Transverse colon (tissue), 3 donors: ENCODE data around the gene VPS11.
"Not testable (repeated sequence)": the region's sequence is repeated elsewhere in the genome, so short reads cannot be mapped to it uniquely, and the experiment has no call there.

Source experiments
- EP300 ChIP-seq: sonication (generic); formaldehyde crosslinking; IDR thresholded peaks from one replicate; pipeline ENCODE4 v1.6.1; 2017; ENCODE audit warnings: antibody characterized with exemption, low read depth
- POLR2A ChIP-seq: fragments of 450-650 bp; IDR thresholded peaks from one replicate; pipeline ENCODE4 v1.6.1; 2016; ENCODE audit warnings: antibody characterized with exemption, mild to moderate bottlenecking, moderate library complexity
- TF ChIP-seq, protein P1 (sequence below), 5 experiments: fragments of 200-600 bp in 3 of 5; fragments of 450-650 bp in 2 of 5; sonication (generic) in 3 of 5; IDR thresholded peaks; 1 replicate in 2 of 5; 2 replicates in 3 of 5; pipeline ENCODE4 v1.5.1; 2016 to 2017; ENCODE audit warnings: antibody characterized with exemption in 5 of 5, inconsistent platforms in 3 of 5, mild to moderate bottlenecking in 2 of 5, moderate library complexity in 1 of 5

GRCh38 chr11:119059128-119059527 is 8.5 kb upstream of the VPS11 start:
- TF ChIP-seq, protein P1, sequence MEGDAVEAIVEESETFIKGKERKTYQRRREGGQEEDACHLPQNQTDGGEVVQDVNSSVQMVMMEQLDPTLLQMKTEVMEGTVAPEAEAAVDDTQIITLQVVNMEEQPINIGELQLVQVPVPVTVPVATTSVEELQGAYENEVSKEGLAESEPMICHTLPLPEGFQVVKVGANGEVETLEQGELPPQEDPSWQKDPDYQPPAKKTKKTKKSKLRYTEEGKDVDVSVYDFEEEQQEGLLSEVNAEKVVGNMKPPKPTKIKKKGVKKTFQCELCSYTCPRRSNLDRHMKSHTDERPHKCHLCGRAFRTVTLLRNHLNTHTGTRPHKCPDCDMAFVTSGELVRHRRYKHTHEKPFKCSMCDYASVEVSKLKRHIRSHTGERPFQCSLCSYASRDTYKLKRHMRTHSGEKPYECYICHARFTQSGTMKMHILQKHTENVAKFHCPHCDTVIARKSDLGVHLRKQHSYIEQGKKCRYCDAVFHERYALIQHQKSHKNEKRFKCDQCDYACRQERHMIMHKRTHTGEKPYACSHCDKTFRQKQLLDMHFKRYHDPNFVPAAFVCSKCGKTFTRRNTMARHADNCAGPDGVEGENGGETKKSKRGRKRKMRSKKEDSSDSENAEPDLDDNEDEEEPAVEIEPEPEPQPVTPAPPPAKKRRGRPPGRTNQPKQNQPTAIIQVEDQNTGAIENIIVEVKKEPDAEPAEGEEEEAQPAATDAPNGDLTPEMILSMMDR (IDR thresholded peaks at IDR 0.05) = not testable (repeated sequence)
- not testable (repeated sequence) for TF ChIP-seq EP300, POLR2A
